PC-3 (cell line): ENCODE measurements around the gene MIP. TPM values are rescaled to one million over a fixed set of nuclear protein-coding genes. Genes with fewer than 3 reads are reported as not detected.

Experiments
- ATAC-seq: fragments of 200-7000 bp; cut with Tn5 transposase; 2 replicates; pipeline ENCODE4 v1.9.1; 2020; ENCODE audit warnings: mild to moderate bottlenecking, moderate library complexity
- BruUV-seq: library from RNA; stranded (reverse); fragments of 400-500 nt; replicated peaks from 2 replicates; lab custom pipeline; 2021; lab: Mats Ljungman, UMichigan
- CTCF ChIA-PET: fragments of 300-600 bp; sonication (Branson Sonifier 250); formaldehyde crosslinking; loops from one replicate; lab custom pipeline; 2022; ENCODE audit warnings: antibody characterized with exemption; lab: Charles Lee
- POLR2A ChIA-PET: fragments of 300-600 bp; sonication (Branson Sonifier 250); formaldehyde crosslinking; loops from one replicate; lab custom pipeline; 2022; ENCODE audit warnings: antibody characterized with exemption; ENCODE audit not compliant: unreplicated experiment; lab: Charles Lee
- DNase-seq: peaks from one replicate; pipeline ENCODE4 v3.0.0-alpha.2; 2015
- H2AFZ ChIP-seq: fragments of 300-600 bp; sonication (generic); 2 replicates; pipeline ENCODE4 v1.6.0; 2016; ENCODE audit warnings: antibody characterized with exemption, low read length
- H3F3A ChIP-seq: fragments of 300-600 bp; sonication (generic); one replicate; pipeline ENCODE4 v1.6.0; 2017; ENCODE audit warnings: antibody characterized with exemption, low read length, control low read depth, mild to moderate bottlenecking; ENCODE audit not compliant: unreplicated experiment
- H3K27ac ChIP-seq: fragments of 300-600 bp; sonication (generic); 2 replicates; pipeline ENCODE4 v1.5.1; 2016; ENCODE audit warnings: mild to moderate bottlenecking, low read length
- H3K27me3 ChIP-seq: fragments of 300-600 bp; sonication (generic); 2 replicates; pipeline ENCODE4 v1.6.1; 2016; ENCODE audit warnings: low read length, mixed read lengths
- H3K36me3 ChIP-seq: fragments of 300-600 bp; sonication (generic); 2 replicates; pipeline ENCODE4 v1.6.1; 2016; ENCODE audit warnings: low read depth, mixed run types, low read length, mixed read lengths
- H3K4me1 ChIP-seq: fragments of 300-600 bp; sonication (generic); 2 replicates; pipeline ENCODE4 v1.5.1; 2016; ENCODE audit warnings: low read length; ENCODE audit not compliant: insufficient read depth
- H3K4me2 ChIP-seq: fragments of 300-600 bp; sonication (generic); 2 replicates; pipeline ENCODE4 v1.6.0; 2016; ENCODE audit warnings: low read length
- H3K4me3 ChIP-seq: fragments of 300-600 bp; sonication (generic); 2 replicates; pipeline ENCODE4 v1.5.1; 2016; ENCODE audit warnings: mild to moderate bottlenecking, low read length, mixed read lengths
- H3K79me2 ChIP-seq: fragments of 300-600 bp; sonication (generic); 2 replicates; pipeline ENCODE4 v1.6.1; 2017; ENCODE audit warnings: low read length, mixed read lengths
- H3K9ac ChIP-seq: fragments of 300-600 bp; sonication (generic); 2 replicates; pipeline ENCODE4 v1.6.0; 2016; ENCODE audit warnings: mild to moderate bottlenecking, low read length
- H3K9me2 ChIP-seq: fragments of 300-600 bp; sonication (generic); replicated peaks from 2 replicates; pipeline ENCODE4 v1.6.1; 2016; ENCODE audit warnings: mixed run types, low read length, mixed read lengths
- H3K9me3 ChIP-seq: fragments of 300-600 bp; sonication (generic); 2 replicates; pipeline ENCODE4 v1.6.1; 2016; ENCODE audit warnings: low read length, mixed read lengths
- H4K20me1 ChIP-seq: fragments of 300-600 bp; sonication (generic); 2 replicates; pipeline ENCODE4 v1.6.1; 2016; ENCODE audit warnings: low read length, mixed read lengths
- CTCF ChIP-seq: fragments of 300-600 bp; sonication (generic); conservative IDR thresholded peaks from 2 replicates; pipeline ENCODE4 v1.5.1; 2017; ENCODE audit warnings: antibody characterized with exemption, low read depth, mild to moderate bottlenecking, low read length
- EZH2 ChIP-seq: fragments of 300-600 bp; sonication (generic); IDR thresholded peaks from one replicate; pipeline ENCODE4 v1.6.1; 2017; ENCODE audit warnings: antibody characterized with exemption, mild to moderate bottlenecking, low read length; ENCODE audit not compliant: unreplicated experiment
- EZH2phosphoT487 ChIP-seq: fragments of 300-600 bp; sonication (generic); IDR thresholded peaks from 2 replicates; pipeline ENCODE4 v1.6.1; 2018; ENCODE audit warnings: mild to moderate bottlenecking, antibody characterized with exemption, low read length, borderline replicate concordance
- intact Hi-C: fragments of 100-400 bp; cut with micrococcal nuclease; formaldehyde crosslinking; loops from 2 replicates; pipeline ENCODE4 v1.9.0; 2023
- total RNA-seq: library from RNA; depleted of rRNA; stranded (reverse); fragments of >200 nt; gene quantifications from 2 replicates; pipeline ENCODE4 v1.2.3, GENCODE V29; 2014

The MIP gene
- total RNA-seq, 1 experiment from 2014 or later = not detected

GRCh38 chr12:56417739-56418138 lies 36.7 kb downstream of the MIP start:
- POLR2A ChIA-PET = no interaction called here
- intact Hi-C loops = no loop called here
- ATAC-seq = no peak
- no peaks in the 10 kb centered on the region for H3K27me3 ChIP-seq
- no TSS peak for BruUV-seq
- no peak overlapping the region for H3K9ac ChIP-seq
- DNase-seq = no peak
- H3F3A ChIP-seq = no peaks in the 10 kb centered on the region
- no peak overlapping the region for H3K4me3 ChIP-seq
- H3K79me2 ChIP-seq = no peaks in the 10 kb centered on the region
- H3K27ac ChIP-seq = no peak overlapping the region
- H4K20me1 ChIP-seq = no peaks in the 10 kb centered on the region
- H3K36me3 ChIP-seq = peaks cover 24% of the 10 kb centered on the region
- H3K9me3 ChIP-seq = no peaks in the 10 kb centered on the region
- H3K4me2 ChIP-seq = no peak overlapping the region
- H3K4me1 ChIP-seq = no peaks in the 10 kb centered on the region
- H2AFZ ChIP-seq = no peak overlapping the region
- no peaks in the 10 kb centered on the region for H3K9me2 ChIP-seq
- CTCF ChIA-PET = no interaction called here
- TF ChIP-seq CTCF = no peak
- TF ChIP-seq EZH2phosphoT487 = no peak
- TF ChIP-seq EZH2 = no peak

GRCh38 chr12:56414401-56414800 lies 40.1 kb downstream of the MIP start:
- no peaks in the 10 kb centered on the region for H4K20me1 ChIP-seq
- no peaks in the 10 kb centered on the region for H3K9me2 ChIP-seq
- ATAC-seq = no peak
- no peak overlapping the region for H3K4me2 ChIP-seq
- H3K79me2 ChIP-seq = no peaks in the 10 kb centered on the region
- no peak overlapping the region for H3K4me3 ChIP-seq
- BruUV-seq = no TSS peak
- no peaks in the 10 kb centered on the region for H3K4me1 ChIP-seq
- peaks cover 11% of the 10 kb centered on the region; the same call in 1 of the 2 replicates for H3K36me3 ChIP-seq
- no peak overlapping the region for H2AFZ ChIP-seq
- no peaks in the 10 kb centered on the region for H3K27me3 ChIP-seq
- CTCF ChIA-PET = no interaction called here
- H3F3A ChIP-seq = no peaks in the 10 kb centered on the region
- H3K9me3 ChIP-seq = no peaks in the 10 kb centered on the region
- intact Hi-C loops = no loop called here
- POLR2A ChIA-PET = no interaction called here
- no peak overlapping the region for H3K27ac ChIP-seq
- no peak overlapping the region for H3K9ac ChIP-seq
- no peak for DNase-seq
- no peak for TF ChIP-seq EZH2phosphoT487
- no peak for TF ChIP-seq EZH2
- no peak for TF ChIP-seq CTCF

- ChIA-PET POLR2A (no interaction called here), CTCF (no interaction called here)
- intact Hi-C loops = no loop called here
- TF ChIP-seq EZH2 (no peak), CTCF (no peak), EZH2phosphoT487 (no peak)
- no peak for ATAC-seq
- Histone ChIP-seq H3F3A (no peaks in the 10 kb centered on the region), H2AFZ (no peak overlapping the region), H3K4me3 (no peak overlapping the region), H3K27me3 (no peaks in the 10 kb centered on the region), H3K79me2 (no peaks in the 10 kb centered on the region), H3K4me1 (no peaks in the 10 kb centered on the region), H3K36me3 (peaks cover 11% of the 10 kb centered on the region; the same call in 1 of the 2 replicates), H3K9me2 (no peaks in the 10 kb centered on the region), H3K27ac (no peak overlapping the region), H3K4me2 (no peak overlapping the region), H4K20me1 (no peaks in the 10 kb centered on the region), H3K9ac (no peak overlapping the region), H3K9me3 (no peaks in the 10 kb centered on the region)
- BruUV-seq = no TSS peak
- no peak for DNase-seq
Measured at GRCh38 chr12:56413392-56413791, 41.1 kb downstream of the MIP start.
